Activated T-cell treated with anti-CD3 and anti-CD28 coated beads for 48 hours (primary cell): ENCODE measurements around the gene ADAMTS7.
"Not testable (repeated sequence)": the region's sequence is repeated elsewhere in the genome, so short reads cannot be mapped to it uniquely, and the experiment has no call there.

ENCODE experiments used
- DNase-seq: peaks from one replicate; pipeline ENCODE4 v3.0.0-alpha.2; 2020; ENCODE audit warnings: low read depth

Gene ADAMTS7

DNA sequence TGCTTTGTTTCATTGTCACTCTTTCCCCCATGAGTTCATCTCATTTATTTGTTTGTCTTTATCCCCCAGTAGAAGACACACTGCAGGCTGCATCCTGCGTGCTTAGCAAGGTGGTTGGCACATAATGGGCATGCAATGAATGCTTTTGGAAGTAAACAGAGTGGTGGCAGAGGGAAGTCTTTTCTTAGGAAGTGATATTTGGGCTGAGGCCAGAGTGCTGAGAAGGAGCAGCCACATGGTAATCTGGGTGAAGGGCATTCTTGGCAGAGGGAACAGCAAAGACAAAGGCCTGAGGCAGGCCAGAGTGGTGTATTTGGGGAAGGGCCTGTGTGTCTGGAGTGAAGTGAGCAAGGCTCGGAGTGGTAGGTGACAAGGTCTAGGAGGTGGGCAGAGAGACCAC is 17.7 kb upstream of the ADAMTS7 start:
- no peak for DNase-seq

DNA sequence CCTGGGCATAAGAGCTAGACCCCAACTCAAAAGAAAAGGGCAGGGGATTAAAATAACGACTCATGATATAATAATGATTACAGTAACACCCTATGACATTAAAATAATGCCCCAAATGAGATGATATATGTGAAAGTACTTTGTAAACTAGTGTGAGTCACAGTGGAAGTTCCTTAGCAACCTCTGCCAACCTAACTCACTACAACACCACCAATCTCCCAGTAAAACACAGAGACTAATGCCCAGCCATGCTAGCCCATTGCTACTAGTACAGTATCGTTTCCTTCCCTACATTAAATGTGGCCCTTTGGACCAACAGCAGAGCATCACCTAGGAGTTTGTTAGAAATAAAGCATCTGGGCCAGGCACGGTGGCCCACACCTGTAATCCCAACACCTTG is 11.2 kb upstream of the ADAMTS7 start:
- DNase-seq = no peak

DNA sequence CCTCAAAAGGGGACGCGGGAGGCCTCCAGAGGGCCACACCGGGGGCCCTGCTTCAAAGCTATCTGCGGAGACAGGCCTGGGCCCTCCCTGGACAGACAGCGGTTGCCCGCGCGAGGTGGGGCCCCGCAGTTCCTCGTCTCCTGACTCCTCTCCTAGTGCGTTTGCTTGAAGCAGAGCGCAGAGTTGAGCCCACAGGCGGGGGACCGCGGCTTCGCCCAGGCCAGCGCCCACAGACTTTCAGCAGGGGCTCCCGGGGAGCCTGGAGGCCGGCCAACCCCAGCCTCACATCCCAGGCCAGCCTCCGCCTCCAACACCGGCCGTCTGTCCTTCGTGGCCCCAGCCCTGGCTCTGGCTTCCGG is 540 bp upstream of the ADAMTS7 start:
- no peak for DNase-seq

DNA sequence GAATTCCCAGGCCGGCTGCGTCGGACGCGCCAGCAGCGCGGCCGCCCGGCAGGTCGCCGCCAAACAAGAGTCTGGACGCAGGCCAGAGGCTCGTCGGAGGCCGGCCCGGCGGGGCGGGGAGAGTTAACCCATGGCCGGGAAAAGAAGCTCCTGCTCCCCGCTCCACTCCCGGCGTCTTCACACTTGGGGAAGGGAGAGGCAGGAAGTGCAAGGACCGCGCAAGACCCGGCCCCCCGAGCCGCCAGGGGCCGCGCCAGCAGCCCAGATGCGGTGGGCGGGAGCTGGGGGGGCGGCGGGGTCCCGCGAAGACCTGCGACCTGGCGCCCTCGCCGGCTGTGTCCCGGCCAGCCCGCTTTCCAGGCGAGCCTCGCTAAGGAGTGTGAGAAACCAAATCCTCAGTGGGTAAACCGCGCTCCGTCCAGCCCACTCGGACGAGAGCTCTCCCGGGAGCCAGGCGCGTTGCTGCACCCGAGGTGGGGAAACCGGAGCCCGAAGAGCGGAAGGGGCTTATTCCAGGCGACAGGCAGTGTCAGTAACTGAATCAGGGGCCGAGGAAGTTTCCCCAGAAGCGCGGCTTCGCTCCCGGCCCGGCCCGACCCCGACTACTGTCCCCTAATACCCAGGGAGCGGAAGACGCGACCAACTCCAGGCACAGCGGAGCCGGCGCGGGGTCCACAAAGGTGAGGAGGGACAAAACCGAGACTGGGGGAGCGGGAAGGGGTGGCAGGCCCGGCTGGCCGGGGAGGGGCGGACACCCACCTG is 721 bp downstream of the ADAMTS7 start:
- DNase-seq = no peak

DNA sequence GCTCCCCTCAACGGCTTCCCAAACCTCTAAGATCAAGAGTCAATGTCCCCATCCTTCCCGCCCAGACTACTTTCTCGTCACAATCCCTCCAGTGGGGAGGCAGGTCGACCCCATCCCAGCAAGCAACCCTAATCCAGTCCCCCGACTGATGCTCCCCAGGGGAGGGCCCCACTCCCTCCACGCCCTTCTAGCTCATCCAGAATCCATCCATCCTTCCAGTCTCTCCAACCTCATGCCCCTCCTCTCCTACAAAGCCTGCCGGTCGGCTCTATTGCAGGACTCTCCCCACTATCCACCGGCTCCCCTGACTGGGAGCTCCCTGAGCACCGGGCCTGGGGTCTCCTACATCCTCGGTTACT is 1.3 kb downstream of the ADAMTS7 start:
- no peak for DNase-seq

DNA sequence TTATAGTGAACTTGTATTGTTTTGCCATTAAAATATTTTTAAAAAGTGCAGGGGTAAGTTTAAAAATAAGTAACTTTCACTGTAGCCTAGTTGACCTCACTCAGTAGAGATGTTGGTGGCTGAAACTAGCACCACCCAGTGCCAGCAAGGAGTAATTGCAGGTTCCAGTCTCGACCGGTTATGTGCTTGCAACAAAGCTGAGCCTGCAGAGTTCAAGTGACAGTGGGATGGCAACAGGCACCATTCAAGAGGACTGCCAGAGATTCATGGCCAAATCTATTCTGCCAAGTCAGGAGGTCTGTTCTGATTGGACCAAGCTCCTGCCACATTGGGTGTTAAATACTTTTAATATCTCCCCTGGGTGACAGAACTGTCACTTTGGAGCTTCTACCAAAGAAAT is 2.7 kb downstream of the ADAMTS7 start:
- no peak for DNase-seq

DNA sequence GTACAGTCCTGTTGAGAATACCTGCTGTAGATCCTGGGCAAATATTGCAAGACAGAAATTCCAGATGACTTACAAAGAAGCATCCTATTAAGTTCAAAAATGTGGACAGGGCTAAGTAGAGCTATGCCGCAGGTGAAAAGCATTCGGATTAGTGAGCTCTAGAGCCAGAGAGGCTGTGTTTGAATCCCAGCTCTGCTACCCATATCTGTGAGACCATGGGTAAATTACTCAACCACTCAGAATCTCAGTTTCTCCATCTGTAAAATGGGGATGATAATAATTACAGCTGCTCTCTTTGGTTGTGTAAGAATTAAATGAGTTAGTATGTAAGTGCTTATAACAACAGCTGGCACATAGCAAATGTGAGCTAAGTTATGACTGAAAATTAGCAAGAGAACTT is 3.9 kb downstream of the ADAMTS7 start:
- DNase-seq = no peak

DNA sequence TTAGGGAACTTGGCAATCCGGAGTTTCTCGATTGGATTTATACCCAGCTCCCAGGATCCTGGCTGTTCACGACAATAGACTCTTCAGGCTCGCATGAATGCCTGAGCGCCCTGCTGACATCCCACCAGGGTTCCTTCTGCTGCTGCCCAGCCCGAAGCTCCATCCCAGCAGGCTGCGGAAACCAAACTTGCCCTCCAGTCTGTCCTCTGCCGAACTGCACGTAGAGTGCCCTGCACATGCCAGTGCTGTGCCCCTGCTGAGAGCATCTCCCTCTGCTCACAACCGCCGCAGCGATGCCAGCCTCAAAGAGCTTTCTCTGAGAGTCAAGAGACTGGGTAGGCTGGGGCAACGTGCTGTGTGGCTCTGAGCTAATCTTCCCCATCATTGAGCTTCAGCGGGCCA is 6.9 kb downstream of the ADAMTS7 start:
- no peak for DNase-seq

DNA sequence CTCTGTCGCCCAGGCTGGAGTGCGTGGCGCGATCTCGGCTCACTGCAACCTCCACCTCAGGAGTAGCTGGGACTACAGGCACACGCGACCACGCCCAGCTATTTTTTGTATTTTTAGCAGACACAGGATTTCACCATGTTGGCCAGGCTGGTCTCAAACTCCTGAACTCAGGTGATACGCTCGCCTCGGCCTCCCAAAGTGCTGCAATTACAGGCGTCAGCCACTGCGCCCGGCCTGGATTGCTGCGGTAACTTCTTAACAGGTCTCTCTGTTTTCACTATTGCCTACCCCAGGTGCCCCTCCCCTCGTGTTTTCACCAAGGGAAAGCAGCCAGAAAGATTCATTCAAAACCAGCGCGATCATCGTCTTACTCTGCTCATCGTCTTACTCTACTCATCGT is 10.5 kb downstream of the ADAMTS7 start:
- DNase-seq = no peak

DNA sequence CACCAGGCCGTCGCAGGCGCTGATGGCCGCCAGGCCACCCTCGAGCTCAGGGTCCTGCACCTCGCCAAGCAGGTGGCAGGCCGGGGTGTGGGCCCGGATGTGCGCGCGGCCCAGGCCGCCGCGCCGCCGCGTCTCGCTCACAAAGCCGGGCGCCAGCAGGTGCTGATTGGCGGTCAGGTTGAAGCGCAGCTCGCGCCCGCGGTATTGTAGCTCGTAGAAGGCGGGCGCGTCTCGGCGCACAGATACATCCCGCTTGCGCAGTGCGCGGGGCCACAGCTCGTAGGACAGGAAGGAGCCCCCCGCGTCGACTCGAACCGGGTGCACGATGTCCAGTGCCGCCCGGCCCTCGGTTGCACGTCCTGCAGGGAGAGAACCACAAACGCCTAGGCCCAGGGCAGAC is 11.1 kb downstream of the ADAMTS7 start:
- no peak for DNase-seq

DNA sequence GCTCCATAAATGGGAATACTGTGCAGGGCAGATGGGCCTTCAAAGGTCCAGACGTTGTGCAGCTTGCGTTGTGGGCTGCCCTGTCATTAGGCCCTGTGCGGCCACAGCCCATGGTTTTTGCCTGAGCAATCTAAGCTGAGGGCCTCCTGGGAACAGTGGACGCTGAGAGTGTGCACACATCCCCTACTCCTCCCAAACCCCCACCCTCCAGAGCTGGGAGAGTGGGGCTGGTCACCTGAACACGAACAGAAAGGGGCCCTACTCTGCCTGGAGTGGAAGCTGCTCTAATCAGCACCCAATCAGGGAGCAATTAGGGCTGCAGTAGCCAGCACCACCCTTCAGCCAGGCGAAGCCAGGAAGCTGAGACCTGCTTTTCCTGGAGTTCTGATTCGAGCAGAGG is 12.2 kb downstream of the ADAMTS7 start:
- not testable (repeated sequence) for DNase-seq

DNA sequence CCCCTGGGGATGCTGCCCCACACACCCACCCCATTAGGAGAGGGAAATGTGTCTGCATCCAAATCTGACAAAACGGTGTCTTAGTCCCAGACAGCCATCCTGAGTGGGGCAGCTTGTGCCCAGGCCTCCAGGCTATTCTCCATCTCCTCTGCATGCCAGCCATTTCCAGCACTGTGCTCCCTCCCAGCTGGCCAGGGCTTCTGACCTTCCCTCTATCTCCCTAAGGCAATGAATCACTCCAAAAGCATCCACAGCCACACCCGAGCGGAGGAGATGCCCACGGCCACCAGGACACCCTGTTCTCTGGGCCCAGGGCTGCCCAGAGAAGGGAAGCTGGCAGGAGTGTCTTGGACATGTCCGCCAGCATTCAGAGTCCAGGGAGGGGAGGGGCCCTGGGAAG is 12.9 kb downstream of the ADAMTS7 start:
- DNase-seq = not testable (repeated sequence)

DNA sequence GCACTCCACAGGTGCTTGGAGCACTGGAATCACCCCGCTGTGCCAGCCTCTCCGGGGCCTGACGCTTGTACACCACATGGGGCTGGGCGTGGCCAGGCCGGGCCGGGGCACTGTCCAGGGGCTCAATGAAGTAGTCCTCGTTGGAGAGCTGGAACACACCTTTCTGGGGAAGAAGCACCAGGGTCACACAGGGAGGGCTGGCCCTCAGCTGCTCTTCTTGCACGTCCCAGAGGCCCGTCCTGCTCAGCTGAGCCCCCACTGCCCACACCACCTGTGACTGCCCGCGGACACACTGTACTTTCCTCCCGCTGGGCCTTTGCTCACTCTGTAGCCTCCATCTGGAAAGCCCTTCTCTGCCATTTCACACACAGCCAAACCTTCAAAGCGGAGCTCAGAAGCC is 13.3 kb downstream of the ADAMTS7 start:
- DNase-seq = no peak

DNA sequence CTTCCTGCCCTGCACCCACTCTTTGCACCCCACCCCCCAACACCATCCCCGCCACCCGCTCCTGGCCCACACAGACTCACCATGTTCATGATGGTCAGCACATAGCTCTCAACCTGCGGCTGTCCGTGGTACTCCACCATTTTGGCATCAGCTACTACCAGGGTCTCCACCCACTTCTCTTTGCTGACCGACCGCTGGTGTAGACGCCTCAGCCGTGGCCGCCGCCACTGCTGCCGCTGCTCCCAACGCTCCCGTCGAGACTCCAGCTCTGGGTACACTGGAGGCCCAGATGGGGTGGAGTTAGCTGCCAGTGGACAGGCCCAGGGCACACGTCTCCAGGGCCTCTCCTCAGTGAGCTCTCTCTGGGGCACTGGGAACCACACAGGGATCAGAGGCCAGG is 14.8 kb downstream of the ADAMTS7 start:
- no peak for DNase-seq

DNA sequence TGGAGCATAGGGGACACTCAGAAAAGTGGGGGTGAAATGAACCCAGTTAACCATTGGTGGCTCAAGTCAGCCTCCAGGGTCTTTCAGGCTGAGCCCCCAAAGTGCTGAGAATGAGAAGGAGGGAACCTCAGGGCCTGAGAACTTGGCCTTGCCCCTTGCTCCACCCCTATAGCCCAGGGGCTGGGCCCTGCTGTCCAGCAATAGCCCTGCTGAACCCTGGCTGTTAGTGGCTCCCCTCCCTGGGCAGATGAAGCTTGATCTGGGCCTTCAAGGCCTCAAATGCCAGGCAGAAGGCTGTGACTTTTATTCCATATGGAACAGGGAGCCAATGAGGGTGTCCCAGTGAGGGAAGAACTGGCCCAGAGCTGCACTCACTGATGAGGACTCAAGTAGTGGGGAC is 16.2 kb downstream of the ADAMTS7 start:
- DNase-seq = no peak

DNA sequence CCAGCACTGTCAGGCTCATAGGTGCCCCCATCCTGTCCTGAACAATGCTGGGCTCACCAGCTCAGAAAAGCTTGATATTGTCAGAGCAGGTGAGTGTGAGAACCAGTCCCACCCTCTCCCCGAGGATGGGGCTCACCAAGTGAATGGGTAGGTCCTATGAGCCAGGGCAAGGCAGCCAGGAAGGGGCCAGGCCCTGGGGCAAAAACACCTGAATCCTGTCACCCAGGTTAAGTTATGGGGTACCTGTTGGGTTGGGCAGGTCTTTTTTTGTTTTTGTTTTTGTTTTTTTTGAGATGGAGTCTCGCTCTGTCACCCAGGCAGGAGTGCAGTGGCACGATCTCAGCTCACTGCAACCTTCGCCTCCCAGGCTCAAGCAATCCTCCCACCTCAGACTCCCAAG is 16.8 kb downstream of the ADAMTS7 start:
- DNase-seq = not testable (repeated sequence)

DNA sequence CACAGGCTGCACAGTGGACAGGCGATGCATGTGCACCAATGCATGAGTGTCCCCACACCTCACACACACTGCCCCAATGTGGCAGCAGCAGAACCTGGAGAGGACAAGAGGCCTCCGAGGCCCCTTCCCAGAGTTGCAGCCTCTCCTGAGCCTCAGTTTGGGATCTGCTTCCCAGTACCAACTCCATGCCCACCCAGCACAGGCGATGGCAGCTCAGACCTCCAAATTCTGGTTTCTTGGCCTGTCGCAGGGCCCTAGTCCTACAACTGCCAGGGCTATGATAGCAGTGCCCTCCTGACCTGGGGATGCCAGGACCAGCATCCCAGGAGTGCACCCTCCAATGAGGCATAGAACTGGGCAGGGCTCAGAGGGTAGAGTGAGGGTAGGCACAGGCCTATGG is 19.9 kb downstream of the ADAMTS7 start:
- no peak for DNase-seq

DNA sequence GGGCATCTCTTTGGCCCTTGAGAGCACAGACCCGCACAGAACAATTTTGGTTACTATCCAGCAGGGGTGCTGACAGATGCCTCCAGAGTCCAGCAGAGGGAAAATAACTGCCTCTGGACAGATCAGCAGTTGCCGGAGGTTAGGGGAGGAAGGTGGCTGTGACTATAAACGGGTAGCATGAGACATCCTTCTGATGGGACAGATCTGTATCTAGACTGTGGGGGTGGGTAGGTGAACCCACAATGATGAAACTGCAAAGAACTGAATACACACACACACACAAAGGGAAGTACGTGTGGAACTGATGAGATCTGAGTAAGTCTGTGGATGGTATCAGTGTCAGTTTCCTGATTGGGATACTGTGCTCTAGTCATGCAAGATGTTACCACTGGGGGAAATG is 21.2 kb downstream of the ADAMTS7 start:
- DNase-seq = peak; percentile 8

DNA sequence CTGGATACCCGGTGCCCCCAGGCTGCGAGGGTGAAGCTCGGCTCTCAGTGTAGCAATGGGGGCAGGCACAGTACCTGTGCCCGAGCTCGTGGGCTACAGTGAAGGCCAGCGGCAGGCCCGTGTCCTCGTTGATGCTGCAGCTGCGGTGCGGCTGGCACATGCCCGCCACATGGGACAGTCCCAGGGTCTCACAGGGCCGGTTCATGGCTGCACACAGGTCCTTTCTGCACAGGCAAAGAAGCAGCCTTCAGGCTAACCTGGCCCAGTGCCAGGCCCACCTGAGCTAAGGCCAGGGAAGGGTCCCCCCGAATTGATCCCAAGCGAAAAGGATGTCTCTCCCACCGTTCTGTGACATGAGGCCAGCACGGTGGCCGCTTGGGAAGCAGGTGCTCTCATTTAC is 21.6 kb downstream of the ADAMTS7 start:
- no peak for DNase-seq

DNA sequence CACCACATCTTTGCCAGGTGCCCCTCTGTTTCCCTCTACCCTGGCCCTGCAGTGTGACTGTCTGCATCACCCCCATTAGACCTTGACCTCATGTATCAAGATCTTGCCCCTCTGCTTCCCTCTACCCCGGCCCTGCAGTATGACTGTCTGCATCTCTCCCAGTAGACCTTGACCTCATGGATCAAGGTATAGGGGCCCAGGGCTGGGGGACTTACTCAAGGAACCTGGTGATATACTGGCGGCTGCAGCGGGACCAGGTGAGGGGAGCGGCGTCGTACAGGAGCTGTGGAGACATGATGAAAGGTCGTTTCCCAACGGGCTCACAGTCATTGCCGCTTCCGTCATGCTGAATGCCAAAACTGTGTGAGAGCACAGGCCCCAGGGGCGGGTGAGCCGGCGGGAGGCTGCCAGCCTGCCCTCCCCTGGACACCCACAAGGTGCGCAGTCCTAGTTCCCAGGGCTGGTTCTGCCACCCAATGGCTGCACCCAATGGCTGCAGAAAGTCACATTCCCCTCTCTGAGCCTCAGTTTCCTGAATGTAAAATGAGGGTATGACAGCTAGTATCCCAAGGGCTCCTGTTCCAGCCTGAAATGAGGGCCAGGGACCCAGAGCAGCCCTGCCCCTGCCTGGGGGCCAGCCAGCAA is 23.1 kb downstream of the ADAMTS7 start:
- DNase-seq = no peak

DNA sequence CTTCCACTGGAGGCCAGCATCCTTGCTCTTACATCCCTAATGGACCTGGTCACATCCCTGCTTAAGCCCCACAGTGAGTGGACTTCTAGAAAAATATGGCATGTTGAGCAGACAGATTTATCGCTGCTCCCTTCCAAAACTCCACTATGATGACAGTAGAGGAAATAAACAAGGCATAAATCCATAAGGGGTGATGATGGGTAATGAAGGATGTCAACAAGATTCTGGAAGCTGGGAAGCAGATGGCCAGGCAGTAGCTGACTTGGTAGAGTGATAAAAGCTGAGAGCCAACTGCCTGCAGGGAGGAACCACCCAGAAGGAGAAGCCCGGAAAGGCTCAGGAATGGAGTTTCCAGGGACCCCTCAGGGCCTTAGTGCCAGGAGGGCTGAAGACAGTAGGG is 28.9 kb downstream of the ADAMTS7 start:
- not testable (repeated sequence) for DNase-seq

DNA sequence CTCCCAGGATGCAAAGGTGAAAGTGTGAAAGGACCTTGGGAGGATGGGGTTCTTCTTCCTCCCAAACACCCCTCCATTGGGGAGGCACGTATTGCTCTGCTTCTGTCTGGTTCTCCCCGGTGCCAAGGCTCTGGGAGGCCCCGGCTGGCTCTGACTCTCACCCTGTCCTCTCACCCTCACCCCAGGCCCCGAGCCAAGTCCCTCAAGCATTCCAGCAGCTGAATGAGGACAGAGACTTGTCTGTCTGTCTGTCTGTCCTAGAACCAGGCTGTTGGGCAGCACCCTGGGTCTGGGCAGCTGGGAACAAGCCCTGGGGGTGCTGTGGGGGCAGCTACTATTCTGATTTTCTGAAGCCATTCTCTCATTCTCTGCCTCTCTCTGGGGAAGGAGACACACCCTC is 29.9 kb downstream of the ADAMTS7 start:
- not testable (repeated sequence) for DNase-seq

DNA sequence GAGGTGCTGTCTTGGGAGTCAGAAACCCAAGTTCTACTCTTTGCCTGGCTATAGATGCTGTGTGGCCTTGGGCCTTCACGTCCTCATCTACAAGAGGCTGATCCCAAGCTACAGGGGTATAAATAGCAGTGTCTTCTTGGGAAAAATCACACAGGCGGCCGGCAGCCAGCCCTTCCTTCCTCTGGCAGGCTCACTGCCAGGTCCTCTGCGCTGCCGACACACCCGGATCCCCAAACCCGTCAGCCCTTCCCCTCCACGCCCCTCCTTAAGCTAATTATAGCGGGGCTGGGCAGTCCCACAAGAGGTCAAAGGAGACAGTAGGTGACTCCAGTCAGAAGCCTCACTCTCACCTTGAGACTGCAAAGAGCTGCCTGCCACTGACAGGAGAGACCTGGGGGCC is 31.3 kb downstream of the ADAMTS7 start:
- DNase-seq = not testable (repeated sequence)

DNA sequence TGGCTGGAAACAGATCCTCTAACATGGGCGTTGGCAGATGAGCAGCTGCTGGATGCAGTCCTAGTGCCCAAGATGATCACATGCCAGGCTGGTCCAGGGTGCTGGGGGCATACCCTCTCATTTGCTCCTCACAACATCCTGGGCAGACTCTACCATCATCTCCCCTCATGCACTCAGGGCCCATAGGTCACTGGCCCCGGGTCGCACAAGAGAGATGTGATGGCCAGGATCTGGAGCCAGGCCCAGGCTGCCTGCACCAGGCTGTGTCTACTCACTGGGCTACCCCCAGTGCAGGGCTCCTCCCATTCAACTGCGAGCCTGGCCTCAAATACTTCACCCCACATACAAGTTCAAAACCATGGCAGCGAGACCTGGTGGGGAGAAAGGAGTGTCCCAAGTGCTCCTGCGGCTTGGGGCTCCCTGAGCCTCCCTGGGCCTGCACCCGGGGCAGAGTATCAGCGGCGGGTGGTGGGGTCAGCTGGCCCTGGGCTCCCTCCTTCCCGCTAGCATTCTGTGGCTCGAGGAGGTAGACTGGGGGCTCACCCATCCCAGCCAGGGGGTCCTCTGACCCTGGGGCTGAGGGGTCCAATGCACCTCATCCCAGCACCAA is 32.0 kb downstream of the ADAMTS7 start:
- DNase-seq = not testable (repeated sequence)
